ENCODE results near the gene HEG1.

HEG1 gene

GRCh38 chr3:125045965-125046364 lies 9.8 kb downstream of the HEG1 start:
- Mint-ChIP-seq H3K9me3 (no peaks in the 10 kb centered on the region), H3K36me3 (ENCODE audit: low read depth) (peaks cover 31% of the 10 kb centered on the region), H3K4me1 (ENCODE audit: low read depth) (peaks cover 23% of the 10 kb centered on the region), H3K4me3 (no peak overlapping the region), H3K27me3 (ENCODE audit: low read depth) (peaks cover 20% of the 10 kb centered on the region), H3K27ac (no peak overlapping the region)

- Mint-ChIP-seq H3K36me3 (ENCODE audit: low read depth) (peaks cover 27% of the 10 kb centered on the region), H3K4me1 (ENCODE audit: low read depth) (peaks cover 16% of the 10 kb centered on the region), H3K27me3 (ENCODE audit: low read depth) (peaks cover 16% of the 10 kb centered on the region), H3K4me3 (no peak overlapping the region), H3K27ac (no peak overlapping the region), H3K9me3 (no peaks in the 10 kb centered on the region)
Measured at GRCh38 chr3:125045194-125045593, 10.6 kb downstream of the HEG1 start.

- Mint-ChIP-seq H3K27me3 (ENCODE audit: low read depth) (peaks cover 14% of the 10 kb centered on the region), H3K9me3 (peaks cover 9% of the 10 kb centered on the region), H3K36me3 (ENCODE audit: low read depth) (peaks cover 28% of the 10 kb centered on the region), H3K4me1 (ENCODE audit: low read depth) (peaks cover 17% of the 10 kb centered on the region), H3K27ac (no peak overlapping the region), H3K4me3 (no peak overlapping the region)
Measured at GRCh38 chr3:125043599-125044151, 12.1 kb downstream of the HEG1 start.

- H3K4me1 Mint-ChIP-seq (ENCODE audit: low read depth), result peaks cover 13% of the 10 kb centered on the region
- peaks cover 30% of the 10 kb centered on the region for H3K36me3 Mint-ChIP-seq (ENCODE audit: low read depth)
- no peak overlapping the region for H3K4me3 Mint-ChIP-seq
- H3K27me3 Mint-ChIP-seq (ENCODE audit: low read depth), result peaks cover 9% of the 10 kb centered on the region
- peaks cover 10% of the 10 kb centered on the region for H3K9me3 Mint-ChIP-seq
- no peak overlapping the region for H3K27ac Mint-ChIP-seq
Measured at GRCh38 chr3:125042725-125043406, 12.9 kb downstream of the HEG1 start.

- Mint-ChIP-seq H3K36me3 (ENCODE audit: low read depth) (peaks cover 45% of the 10 kb centered on the region), H3K4me3 (no peak overlapping the region), H3K4me1 (ENCODE audit: low read depth) (peaks cover 18% of the 10 kb centered on the region), H3K27me3 (ENCODE audit: low read depth) (peaks cover 5% of the 10 kb centered on the region), H3K9me3 (peaks cover 37% of the 10 kb centered on the region), H3K27ac (no peak overlapping the region)
Measured at GRCh38 chr3:125039131-125040100, 16.4 kb downstream of the HEG1 start.

GRCh38 chr3:125037498-125038150 lies 18.2 kb downstream of the HEG1 start:
- Mint-ChIP-seq H3K4me3 (no peak overlapping the region), H3K27me3 (ENCODE audit: low read depth) (peaks cover 5% of the 10 kb centered on the region), H3K4me1 (ENCODE audit: low read depth) (peaks cover 22% of the 10 kb centered on the region), H3K9me3 (peaks cover 37% of the 10 kb centered on the region), H3K27ac (no peak overlapping the region), H3K36me3 (ENCODE audit: low read depth) (peaks cover 54% of the 10 kb centered on the region)

- Mint-ChIP-seq H3K27me3 (ENCODE audit: low read depth) (peaks cover 5% of the 10 kb centered on the region), H3K9me3 (peaks cover 37% of the 10 kb centered on the region), H3K36me3 (ENCODE audit: low read depth) (peaks cover 49% of the 10 kb centered on the region), H3K27ac (peak overlapping the region; percentile 26), H3K4me3 (no peak overlapping the region), H3K4me1 (ENCODE audit: low read depth) (peaks cover 25% of the 10 kb centered on the region)
Measured at GRCh38 chr3:125035217-125035616, 20.6 kb downstream of the HEG1 start.

- H3K36me3 Mint-ChIP-seq (ENCODE audit: low read depth), result peaks cover 44% of the 10 kb centered on the region
- H3K4me1 Mint-ChIP-seq (ENCODE audit: low read depth), result peaks cover 20% of the 10 kb centered on the region
- H3K27ac Mint-ChIP-seq, result no peak overlapping the region
- H3K4me3 Mint-ChIP-seq, result no peak overlapping the region
- peaks cover 28% of the 10 kb centered on the region for H3K9me3 Mint-ChIP-seq
- no peaks in the 10 kb centered on the region for H3K27me3 Mint-ChIP-seq (ENCODE audit: low read depth)
Measured at GRCh38 chr3:125033616-125034015, 22.2 kb downstream of the HEG1 start.

- H3K27me3 Mint-ChIP-seq (ENCODE audit: low read depth), result no peaks in the 10 kb centered on the region
- no peak overlapping the region for H3K27ac Mint-ChIP-seq
- H3K4me3 Mint-ChIP-seq, result no peak overlapping the region
- peaks cover 45% of the 10 kb centered on the region for H3K36me3 Mint-ChIP-seq (ENCODE audit: low read depth)
- peaks cover 28% of the 10 kb centered on the region for H3K9me3 Mint-ChIP-seq
- peaks cover 23% of the 10 kb centered on the region for H3K4me1 Mint-ChIP-seq (ENCODE audit: low read depth)
Measured at GRCh38 chr3:125033135-125033534, 22.7 kb downstream of the HEG1 start.

GRCh38 chr3:125032683-125033082 lies 23.1 kb downstream of the HEG1 start:
- Mint-ChIP-seq H3K27ac (no peak overlapping the region), H3K9me3 (peaks cover 24% of the 10 kb centered on the region), H3K27me3 (ENCODE audit: low read depth) (no peaks in the 10 kb centered on the region), H3K4me1 (ENCODE audit: low read depth) (peaks cover 28% of the 10 kb centered on the region), H3K4me3 (no peak overlapping the region), H3K36me3 (ENCODE audit: low read depth) (peaks cover 45% of the 10 kb centered on the region)

GRCh38 chr3:125032100-125032643 lies 23.6 kb downstream of the HEG1 start:
- Mint-ChIP-seq H3K4me3 (no peak overlapping the region), H3K9me3 (peaks cover 22% of the 10 kb centered on the region), H3K27me3 (ENCODE audit: low read depth) (no peaks in the 10 kb centered on the region), H3K27ac (no peak overlapping the region), H3K36me3 (ENCODE audit: low read depth) (peaks cover 47% of the 10 kb centered on the region), H3K4me1 (ENCODE audit: low read depth) (peaks cover 32% of the 10 kb centered on the region)

- peaks cover 19% of the 10 kb centered on the region for H3K9me3 Mint-ChIP-seq
- no peak overlapping the region for H3K27ac Mint-ChIP-seq
- H3K27me3 Mint-ChIP-seq (ENCODE audit: low read depth), result no peaks in the 10 kb centered on the region
- peaks cover 50% of the 10 kb centered on the region for H3K36me3 Mint-ChIP-seq (ENCODE audit: low read depth)
- H3K4me3 Mint-ChIP-seq, result no peak overlapping the region
- H3K4me1 Mint-ChIP-seq (ENCODE audit: low read depth), result peaks cover 32% of the 10 kb centered on the region
Measured at GRCh38 chr3:125031544-125031943, 24.3 kb downstream of the HEG1 start.

GRCh38 chr3:125028657-125029056 lies 27.1 kb downstream of the HEG1 start:
- peaks cover 61% of the 10 kb centered on the region for H3K36me3 Mint-ChIP-seq (ENCODE audit: low read depth)
- no peaks in the 10 kb centered on the region for H3K27me3 Mint-ChIP-seq (ENCODE audit: low read depth)
- H3K27ac Mint-ChIP-seq, result no peak overlapping the region
- peaks cover 50% of the 10 kb centered on the region for H3K4me1 Mint-ChIP-seq (ENCODE audit: low read depth)
- no peak overlapping the region for H3K4me3 Mint-ChIP-seq
- H3K9me3 Mint-ChIP-seq, result no peaks in the 10 kb centered on the region

GRCh38 chr3:125025642-125026041 lies 30.2 kb downstream of the HEG1 start:
- Mint-ChIP-seq H3K27me3 (ENCODE audit: low read depth) (no peaks in the 10 kb centered on the region), H3K36me3 (ENCODE audit: low read depth) (peaks cover 62% of the 10 kb centered on the region), H3K9me3 (no peaks in the 10 kb centered on the region), H3K27ac (no peak overlapping the region), H3K4me3 (no peak overlapping the region), H3K4me1 (ENCODE audit: low read depth) (peaks cover 63% of the 10 kb centered on the region)
